GM18507 (cell line): ENCODE data around the gene MRC1.

Experiments used
- DNase-seq: peaks from one replicate; pipeline ENCODE4 v3.0.0; 2011; ENCODE audit warnings: low read depth; ENCODE audit not compliant: insufficient read length; ENCODE audit errors: extremely low spot score
- FAIRE-seq: peaks from 2 replicates; lab custom pipeline; 2011; peaks lifted over from hg19 to GRCh38; lab: Jason Lieb, UNC

MRC1 gene

GRCh38 chr10:17793823-17794644, 15.1 kb upstream of the MRC1 start:
- FAIRE-seq (no peak), DNase-seq (no peak)

GRCh38 chr10:17795083-17795482, 14.1 kb upstream of the MRC1 start:
- DNase-seq (no peak), FAIRE-seq (no peak)

GRCh38 chr10:17795813-17796594, 13.1 kb upstream of the MRC1 start:
- no peak for DNase-seq
- FAIRE-seq = no peak

- DNase-seq = no peak
- FAIRE-seq = no peak
Observed at GRCh38 chr10:17801507-17801906, 7.6 kb upstream of the MRC1 start.

- DNase-seq (no peak), FAIRE-seq (no peak)
Observed at GRCh38 chr10:17802350-17802749, 6.8 kb upstream of the MRC1 start.

GRCh38 chr10:17802976-17803375, 6.2 kb upstream of the MRC1 start:
- FAIRE-seq = no peak

GRCh38 chr10:17805330-17805729, 3.8 kb upstream of the MRC1 start:
- peak; percentile 60 for FAIRE-seq
- DNase-seq = no peak

More at GRCh38 chr10:17802976-17803375, 6.2 kb upstream of the MRC1 start:
- DNase-seq = no peak

GRCh38 chr10:17805921-17806577, 3.1 kb upstream of the MRC1 start:
- DNase-seq = no peak
- FAIRE-seq = peak; percentile 56

GRCh38 chr10:17811146-17811865, 2.2 kb downstream of the MRC1 start:
- no peak for FAIRE-seq

GRCh38 chr10:17814973-17815372, 5.8 kb downstream of the MRC1 start:
- no peak for FAIRE-seq
- no peak for DNase-seq

More at GRCh38 chr10:17811146-17811865, 2.2 kb downstream of the MRC1 start:
- DNase-seq = no peak

- DNase-seq (no peak), FAIRE-seq (no peak)
Observed at GRCh38 chr10:17816199-17816598, 7.1 kb downstream of the MRC1 start.

GRCh38 chr10:17817316-17817715, 8.2 kb downstream of the MRC1 start:
- FAIRE-seq (no peak), DNase-seq (no peak)

- DNase-seq = no peak
- no peak for FAIRE-seq
Observed at GRCh38 chr10:17817790-17818189, 8.6 kb downstream of the MRC1 start.

- FAIRE-seq (no peak), DNase-seq (no peak)
Observed at GRCh38 chr10:17819836-17820235, 10.7 kb downstream of the MRC1 start.

GRCh38 chr10:17820943-17821342, 11.8 kb downstream of the MRC1 start:
- DNase-seq (no peak), FAIRE-seq (no peak)

- no peak for FAIRE-seq
Observed at GRCh38 chr10:17821893-17822292, 12.7 kb downstream of the MRC1 start.

GRCh38 chr10:17831341-17831740, 22.2 kb downstream of the MRC1 start:
- no peak for DNase-seq
- no peak for FAIRE-seq

More at GRCh38 chr10:17821893-17822292, 12.7 kb downstream of the MRC1 start:
- no peak for DNase-seq

- FAIRE-seq (no peak), DNase-seq (no peak)
Observed at GRCh38 chr10:17831896-17832295, 22.7 kb downstream of the MRC1 start.

- no peak for DNase-seq
- no peak for FAIRE-seq
Observed at GRCh38 chr10:17833656-17834055, 24.5 kb downstream of the MRC1 start.

GRCh38 chr10:17835688-17836087, 26.5 kb downstream of the MRC1 start:
- DNase-seq (no peak), FAIRE-seq (no peak)
